OCI-LY3 (cell line): Measurements from ENCODE around the gene TRAPPC2L.

Experiments used
- EZH2phosphoT487 ChIP-seq: fragments of 200-600 bp; shearing (Covaris generic); IDR thresholded peaks from 2 replicates; pipeline ENCODE4 v1.6.1; 2018; ENCODE audit warnings: antibody characterized with exemption, mixed run types, low read depth
- TF ChIP-seq, protein P1 (sequence below): fragments of 200-600, 300-600 bp; sonication (generic); IDR thresholded peaks from 2 replicates; pipeline ENCODE4 v1.5.1; 2014; ENCODE audit warnings: antibody characterized with exemption, low read length, low read depth

GRCh38 chr16:88904676-88905365 lies 47.9 kb downstream of the TRAPPC2L start:
- TF ChIP-seq, protein P1, sequence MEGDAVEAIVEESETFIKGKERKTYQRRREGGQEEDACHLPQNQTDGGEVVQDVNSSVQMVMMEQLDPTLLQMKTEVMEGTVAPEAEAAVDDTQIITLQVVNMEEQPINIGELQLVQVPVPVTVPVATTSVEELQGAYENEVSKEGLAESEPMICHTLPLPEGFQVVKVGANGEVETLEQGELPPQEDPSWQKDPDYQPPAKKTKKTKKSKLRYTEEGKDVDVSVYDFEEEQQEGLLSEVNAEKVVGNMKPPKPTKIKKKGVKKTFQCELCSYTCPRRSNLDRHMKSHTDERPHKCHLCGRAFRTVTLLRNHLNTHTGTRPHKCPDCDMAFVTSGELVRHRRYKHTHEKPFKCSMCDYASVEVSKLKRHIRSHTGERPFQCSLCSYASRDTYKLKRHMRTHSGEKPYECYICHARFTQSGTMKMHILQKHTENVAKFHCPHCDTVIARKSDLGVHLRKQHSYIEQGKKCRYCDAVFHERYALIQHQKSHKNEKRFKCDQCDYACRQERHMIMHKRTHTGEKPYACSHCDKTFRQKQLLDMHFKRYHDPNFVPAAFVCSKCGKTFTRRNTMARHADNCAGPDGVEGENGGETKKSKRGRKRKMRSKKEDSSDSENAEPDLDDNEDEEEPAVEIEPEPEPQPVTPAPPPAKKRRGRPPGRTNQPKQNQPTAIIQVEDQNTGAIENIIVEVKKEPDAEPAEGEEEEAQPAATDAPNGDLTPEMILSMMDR, result no peak
- TF ChIP-seq EZH2phosphoT487, result no peak
